OCI-LY7 (cell line): ENCODE results near the gene ATP6V1D. TPM values are rescaled to one million over a fixed set of nuclear protein-coding genes. Genes with fewer than 3 reads are reported as not detected.
"Not testable (repeated sequence)": the region's sequence is repeated elsewhere in the genome, so short reads cannot be mapped to it uniquely, and the experiment has no call there.

Source experiments
- BruUV-seq: library from RNA; stranded (reverse); fragments of 400-500 nt; replicated peaks from 2 replicates; lab custom pipeline; 2021; lab: Mats Ljungman, UMichigan
- CTCF ChIA-PET: fragments of 300-600 bp; sonication (Branson Sonifier 250); formaldehyde crosslinking; loops from one replicate; lab custom pipeline; 2022; ENCODE audit warnings: antibody characterized with exemption; ENCODE audit not compliant: unreplicated experiment; lab: Charles Lee
- POLR2A ChIA-PET: fragments of 300-600 bp; sonication (Branson Sonifier 250); formaldehyde crosslinking; loops from one replicate; lab custom pipeline; 2022; ENCODE audit warnings: antibody characterized with exemption; lab: Charles Lee
- DNase-seq: peaks from one replicate; pipeline ENCODE4 v3.0.0-alpha.2; 2015; ENCODE audit warnings: low spot score
- H2AFZ ChIP-seq: fragments of 200-600 bp; sonication (generic), shearing (Covaris generic); 2 replicates; pipeline ENCODE4 v1.6.1; 2014; ENCODE audit warnings: mild to moderate bottlenecking, antibody characterized with exemption, low read length, moderate library complexity
- H3K27ac ChIP-seq: fragments of 200-600 bp; sonication (generic); 2 replicates; pipeline ENCODE4 v1.5.1; 2014; ENCODE audit warnings: mixed run types, low read depth, mild to moderate bottlenecking, moderate library complexity, low read length, inconsistent platforms; ENCODE audit not compliant: poor library complexity, severe bottlenecking
- H3K36me3 ChIP-seq: fragments of 200-600 bp; sonication (generic); 2 replicates; pipeline ENCODE4 v1.6.1; 2014; ENCODE audit warnings: mild to moderate bottlenecking, antibody characterized with exemption, low read length, moderate library complexity, mixed read lengths; ENCODE audit not compliant: insufficient read depth
- H3K4me1 ChIP-seq: fragments of 200-600 bp; sonication (generic); 2 replicates; pipeline ENCODE4 v1.5.1; 2014; ENCODE audit warnings: mild to moderate bottlenecking, low read length; ENCODE audit not compliant: insufficient read depth, poor library complexity, severe bottlenecking
- H3K4me2 ChIP-seq: fragments of 200-600 bp; sonication (generic); 2 replicates; pipeline ENCODE4 v1.6.1; 2014; ENCODE audit warnings: mild to moderate bottlenecking, low read length
- H3K4me3 ChIP-seq: fragments of 200-600 bp; sonication (generic); 2 replicates; pipeline ENCODE4 v1.5.1; 2014; ENCODE audit warnings: mild to moderate bottlenecking, low read depth, low read length; ENCODE audit not compliant: poor library complexity, severe bottlenecking
- H3K79me2 ChIP-seq: fragments of 200-600 bp; sonication (generic); 2 replicates; pipeline ENCODE4 v1.6.1; 2016; ENCODE audit warnings: low read depth, mild to moderate bottlenecking, low read length, moderate library complexity, mixed read lengths; ENCODE audit not compliant: insufficient read depth
- H3K9me2 ChIP-seq: fragments of 200-600 bp; sonication (generic); 2 replicates; pipeline ENCODE4 v1.6.1; 2016; ENCODE audit warnings: mild to moderate bottlenecking, low read length, mixed read lengths; ENCODE audit not compliant: insufficient read depth
- H3K9me3 ChIP-seq: fragments of 200-600 bp; sonication (generic); 2 replicates; pipeline ENCODE4 v1.6.1; 2014; ENCODE audit warnings: mild to moderate bottlenecking, mixed run types, low read length, mixed read lengths
- H4K20me1 ChIP-seq: fragments of 200-600 bp; sonication (generic); 2 replicates; pipeline ENCODE4 v1.6.1; 2014; ENCODE audit warnings: mild to moderate bottlenecking, antibody characterized with exemption, low read length, moderate library complexity, mixed read lengths; ENCODE audit not compliant: insufficient read depth
- CTCF ChIP-seq: fragments of 200-600 bp; sonication (generic); conservative IDR thresholded peaks from 2 replicates; pipeline ENCODE4 v1.5.1; 2014; ENCODE audit warnings: mild to moderate bottlenecking, antibody characterized with exemption, low read length, moderate library complexity, mixed read lengths
- EZH2phosphoT487 ChIP-seq: fragments of 200-600 bp; sonication (generic); IDR thresholded peaks from 2 replicates; pipeline ENCODE4 v1.6.1; 2018; ENCODE audit warnings: low read depth, borderline replicate concordance, mild to moderate bottlenecking, mixed run types, antibody characterized with exemption, low read length, moderate library complexity, mixed read lengths
- intact Hi-C: fragments of 100-400 bp; cut with micrococcal nuclease; formaldehyde crosslinking; loops from one replicate; pipeline ENCODE4 v1.10.0; 2022; ENCODE audit not compliant: unreplicated experiment
- total RNA-seq, 2 experiments: library from RNA; depleted of rRNA in 1 of 2; stranded (reverse); fragments of >200 nt in 1 of 2; shearing (Covaris generic) in 1 of 2; gene quantifications; 2 replicates each; pipeline ENCODE4 v1.2.3, GENCODE V29; 2014 to 2022

Gene ATP6V1D
- total RNA-seq, 2 experiments from 2014 or later: 33.5 to 39.0 TPM

- TF ChIP-seq CTCF (no peak), EZH2phosphoT487 (no peak)
- POLR2A ChIA-PET: interaction anchor here (0.7 to 0.9 kb wide), 3 partner anchors 15 to 209 kb away, joined by 3 to 4 read pairs (median 3); no protein-coding TSS in a partner anchor
- H3K36me3 ChIP-seq: peaks cover 62% of the 10 kb centered on the region
- no peak overlapping the region for H3K27ac ChIP-seq
- H3K9me2 ChIP-seq: no peaks in the 10 kb centered on the region
- no peaks in the 10 kb centered on the region for H3K4me1 ChIP-seq
- no peak overlapping the region for H3K4me3 ChIP-seq
- intact Hi-C loops: no loop called here
- H3K9me3 ChIP-seq: no peaks in the 10 kb centered on the region
- BruUV-seq: no TSS peak
- CTCF ChIA-PET: no interaction called here
- H3K79me2 ChIP-seq: no peaks in the 10 kb centered on the region
- no peak overlapping the region for H3K4me2 ChIP-seq
- no peaks in the 10 kb centered on the region for H4K20me1 ChIP-seq
- no peak for DNase-seq
- no peak overlapping the region for H2AFZ ChIP-seq
Measured at GRCh38 chr14:67332468-67332867, 27.1 kb downstream of the ATP6V1D start.

GRCh38 chr14:67331368-67332125 lies 28.1 kb downstream of the ATP6V1D start:
- ChIA-PET POLR2A (interaction anchor here (0.7 to 0.9 kb wide), 3 partner anchors 16 to 208 kb away, joined by 3 to 4 read pairs (median 3); no protein-coding TSS in a partner anchor), CTCF (no interaction called here)
- intact Hi-C loops: no loop called here
- no peak for DNase-seq
- H4K20me1 ChIP-seq: no peaks in the 10 kb centered on the region
- no peaks in the 10 kb centered on the region for H3K9me2 ChIP-seq
- H2AFZ ChIP-seq: no peak overlapping the region
- peaks cover 55% of the 10 kb centered on the region for H3K36me3 ChIP-seq
- H3K9me3 ChIP-seq: no peaks in the 10 kb centered on the region
- TF ChIP-seq CTCF (no peak), EZH2phosphoT487 (no peak)
- H3K4me3 ChIP-seq: no peak overlapping the region
- H3K4me1 ChIP-seq: no peaks in the 10 kb centered on the region
- BruUV-seq: no TSS peak
- H3K4me2 ChIP-seq: no peak overlapping the region
- no peaks in the 10 kb centered on the region for H3K79me2 ChIP-seq
- no peak overlapping the region for H3K27ac ChIP-seq

- H2AFZ ChIP-seq, H3K4me3 ChIP-seq, H3K79me2 ChIP-seq, POLR2A ChIA-PET, H3K4me1 ChIP-seq, CTCF ChIA-PET, BruUV-seq, DNase-seq, H3K9me2 ChIP-seq, H4K20me1 ChIP-seq, H3K9me3 ChIP-seq, H3K27ac ChIP-seq, intact Hi-C loops, H3K4me2 ChIP-seq: not testable (repeated sequence)
- peaks cover 48% of the 10 kb centered on the region for H3K36me3 ChIP-seq
Measured at GRCh38 chr14:67329666-67330065, 29.9 kb downstream of the ATP6V1D start.
